A549 (cell line): Measurements from ENCODE around the gene DPT. TPM values are rescaled to one million over a fixed set of nuclear protein-coding genes. Genes with fewer than 3 reads are reported as not detected.

ENCODE experiments used
- ATAC-seq, 2 experiments: fragments of 200-7000 bp in 1 of 2; fragments of >200 bp in 1 of 2; cut with Nextera tagmentation in 1 of 2; cut with Tn5 transposase in 1 of 2; 3 replicates each; pipeline versions ENCODE4 v1.8.0 to v1.9.1; 2018 to 2020; ENCODE audit warnings: mild to moderate bottlenecking in 1 of 2, moderate library complexity in 1 of 2
- CTCF ChIA-PET: fragments of 300-600 bp; sonication (Branson Sonifier 250); formaldehyde crosslinking; extraction: SDS; loops from one replicate; lab custom pipeline; 2021; ENCODE audit warnings: antibody characterized with exemption, inconsistent platforms; lab: Yijun Ruan, JAX
- POLR2A ChIA-PET: fragments of 350-600 bp; formaldehyde crosslinking; extraction: SDS; loops from one replicate; lab custom pipeline; 2021; ENCODE audit warnings: antibody characterized with exemption, inconsistent platforms; lab: Yijun Ruan, JAX
- DNase-seq, 2 experiments: peaks; one replicate each; pipeline versions ENCODE4 v3.0.0 to v3.0.0-alpha.2; 2011 to 2016; ENCODE audit warnings: low read depth in 1 of 2, low spot score in 1 of 2
- FAIRE-seq: peaks from 2 replicates; lab custom pipeline; 2011; peaks lifted over from hg19 to GRCh38; lab: Jason Lieb, UNC
- H3K27ac ChIP-seq, 2 experiments: fragments of >200 bp; sonication (Bioruptor Twin); formaldehyde crosslinking; 3 replicates each; pipeline ENCODE4 v1.5.1; 2016 to 2017
- H3K4me1 ChIP-seq: fragments of >200 bp; sonication (Bioruptor Twin); formaldehyde crosslinking; 3 replicates; pipeline ENCODE4 v1.6.1; 2016
- H3K4me2 ChIP-seq: fragments of >200 bp; sonication (Bioruptor Twin); formaldehyde crosslinking; 3 replicates; pipeline ENCODE4 v1.6.1; 2016
- H3K4me3 ChIP-seq: fragments of >200 bp; sonication (Bioruptor Twin); formaldehyde crosslinking; 3 replicates; pipeline ENCODE4 v1.5.1; 2016
- H3K9me3 ChIP-seq: fragments of >200 bp; sonication (Bioruptor Twin); formaldehyde crosslinking; 3 replicates; pipeline ENCODE4 v1.6.1; 2016
- BHLHE40 ChIP-seq: IDR thresholded peaks from 2 replicates; pipeline ENCODE4 v1.6.1; 2012; ENCODE audit warnings: low read depth, low read length, inconsistent platforms
- FOSB ChIP-seq: fragments of 250-450 bp; sonication (Bioruptor Pico); IDR thresholded peaks from 2 replicates; pipeline ENCODE4 v1.5.0; 2020; ENCODE audit warnings: mild to moderate bottlenecking, moderate library complexity
- FOSL2 ChIP-seq, 2 experiments: fragments of 450-650 bp in 1 of 2; fragments of >200 bp in 1 of 2; sonication (Bioruptor Twin) in 1 of 2; formaldehyde crosslinking; IDR thresholded peaks; 2 replicates each; pipeline versions ENCODE4 v1.5.0 to v1.6.1; 2016 to 2020; ENCODE audit warnings: mild to moderate bottlenecking in 1 of 2, moderate library complexity in 1 of 2
- HEYL ChIP-seq: fragments of 250-450 bp; sonication (Bioruptor Pico); IDR thresholded peaks from 2 replicates; pipeline ENCODE4 v1.8.0; 2021; ENCODE audit warnings: mild to moderate bottlenecking, moderate library complexity
- HOXA7 ChIP-seq: fragments of 250-450 bp; sonication (Bioruptor Pico); IDR thresholded peaks from 2 replicates; pipeline ENCODE4 v1.5.0; 2020; ENCODE audit warnings: mild to moderate bottlenecking, moderate library complexity
- HOXB5 ChIP-seq: fragments of 250-450 bp; sonication (Bioruptor Pico); IDR thresholded peaks from 2 replicates; pipeline ENCODE4 v1.5.0; 2020; ENCODE audit warnings: mild to moderate bottlenecking, moderate library complexity
- KDM5A ChIP-seq: fragments of 200-600 bp; sonication (generic); IDR thresholded peaks from 2 replicates; pipeline ENCODE4 v1.6.1; 2016; ENCODE audit warnings: antibody characterized with exemption, mild to moderate bottlenecking
- MAX ChIP-seq: IDR thresholded peaks from 2 replicates; pipeline ENCODE4 v1.6.1; 2012
- NFE2L2 ChIP-seq: fragments of 150-350 bp; conservative IDR thresholded peaks from 2 replicates; pipeline ENCODE4 v1.6.1; 2014; ENCODE audit warnings: low read length
- RCOR1 ChIP-seq: fragments of 150-350 bp; IDR thresholded peaks from 2 replicates; pipeline ENCODE4 v1.6.1; 2014; ENCODE audit warnings: antibody characterized with exemption, low read length, low read depth
- RNF2 ChIP-seq: fragments of 200-600 bp; sonication (generic); IDR thresholded peaks from 2 replicates; pipeline ENCODE4 v1.6.1; 2016; ENCODE audit warnings: low read depth, mild to moderate bottlenecking, antibody characterized with exemption, moderate library complexity, borderline replicate concordance
- TP53 ChIP-seq: fragments of 250-450 bp; sonication (Bioruptor Pico); IDR thresholded peaks from 2 replicates; pipeline ENCODE4 v1.5.0; 2021; ENCODE audit warnings: mild to moderate bottlenecking, moderate library complexity
- ZC3H11A ChIP-seq: fragments of 450-650 bp; IDR thresholded peaks from 2 replicates; pipeline ENCODE4 v1.6.1; 2014; ENCODE audit warnings: antibody characterized with exemption, mild to moderate bottlenecking
- ZFP36 ChIP-seq: fragments of 450-650 bp; IDR thresholded peaks from 2 replicates; pipeline ENCODE4 v1.6.1; 2014; ENCODE audit warnings: borderline replicate concordance; ENCODE audit not compliant: partially characterized antibody
- WGBS: methylation state at CpG from one replicate; pipeline ENCODE4 v1.1.6; 2017; ENCODE audit errors: missing lambda C conversion rate; 5-methylcytosine and 5-hydroxymethylcytosine counted together
- polyA plus RNA-seq, 4 experiments: library from polyadenylated mRNA; depleted of rRNA in 3 of 4; stranded (reverse); fragments of >200 nt; fragmentation: RNase III in 1 of 4; extraction: RNeasy Plus Mini Kit Qiagen cat#74134 plus additional on column Dnase treatment in 1 of 4; gene quantifications; 2 replicates in 3 of 4; 3 replicates in 1 of 4; pipeline ENCODE4 v1.2.3, GENCODE V29; 2011 to 2017
- TF ChIP-seq, protein P1 (sequence below): fragments of 450-650 bp; IDR thresholded peaks from 2 replicates; pipeline ENCODE4 v1.6.1; 2014; ENCODE audit warnings: antibody characterized with exemption
- TF ChIP-seq, protein P2 (sequence below): fragments of 200-600 bp; sonication (generic); IDR thresholded peaks from 2 replicates; pipeline ENCODE4 v1.6.1; 2016; ENCODE audit warnings: antibody characterized with exemption, mild to moderate bottlenecking, moderate library complexity
- TF ChIP-seq, protein P3 (sequence below): fragments of >200 bp; sonication (Bioruptor Twin); formaldehyde crosslinking; IDR thresholded peaks from 2 replicates; pipeline ENCODE4 v1.6.1; 2016
- TF ChIP-seq, protein P4 (sequence below): fragments of 250-450 bp; sonication (Bioruptor Pico); IDR thresholded peaks from 2 replicates; pipeline ENCODE4 v1.5.0; 2021; ENCODE audit warnings: mild to moderate bottlenecking, moderate library complexity, borderline replicate concordance

Gene DPT
- polyA plus RNA-seq, 2 of the 4 experiments (the other 2 are of a cell fraction), result not detected

GRCh38 chr1:168683871-168684270, 45.1 kb downstream of the DPT start:
- POLR2A ChIA-PET, result no interaction called here
- TF ChIP-seq ZFP36, result no peak
- TF ChIP-seq, protein P1, sequence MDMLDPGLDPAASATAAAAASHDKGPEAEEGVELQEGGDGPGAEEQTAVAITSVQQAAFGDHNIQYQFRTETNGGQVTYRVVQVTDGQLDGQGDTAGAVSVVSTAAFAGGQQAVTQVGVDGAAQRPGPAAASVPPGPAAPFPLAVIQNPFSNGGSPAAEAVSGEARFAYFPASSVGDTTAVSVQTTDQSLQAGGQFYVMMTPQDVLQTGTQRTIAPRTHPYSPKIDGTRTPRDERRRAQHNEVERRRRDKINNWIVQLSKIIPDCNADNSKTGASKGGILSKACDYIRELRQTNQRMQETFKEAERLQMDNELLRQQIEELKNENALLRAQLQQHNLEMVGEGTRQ, result no peak
- TF ChIP-seq, protein P2, sequence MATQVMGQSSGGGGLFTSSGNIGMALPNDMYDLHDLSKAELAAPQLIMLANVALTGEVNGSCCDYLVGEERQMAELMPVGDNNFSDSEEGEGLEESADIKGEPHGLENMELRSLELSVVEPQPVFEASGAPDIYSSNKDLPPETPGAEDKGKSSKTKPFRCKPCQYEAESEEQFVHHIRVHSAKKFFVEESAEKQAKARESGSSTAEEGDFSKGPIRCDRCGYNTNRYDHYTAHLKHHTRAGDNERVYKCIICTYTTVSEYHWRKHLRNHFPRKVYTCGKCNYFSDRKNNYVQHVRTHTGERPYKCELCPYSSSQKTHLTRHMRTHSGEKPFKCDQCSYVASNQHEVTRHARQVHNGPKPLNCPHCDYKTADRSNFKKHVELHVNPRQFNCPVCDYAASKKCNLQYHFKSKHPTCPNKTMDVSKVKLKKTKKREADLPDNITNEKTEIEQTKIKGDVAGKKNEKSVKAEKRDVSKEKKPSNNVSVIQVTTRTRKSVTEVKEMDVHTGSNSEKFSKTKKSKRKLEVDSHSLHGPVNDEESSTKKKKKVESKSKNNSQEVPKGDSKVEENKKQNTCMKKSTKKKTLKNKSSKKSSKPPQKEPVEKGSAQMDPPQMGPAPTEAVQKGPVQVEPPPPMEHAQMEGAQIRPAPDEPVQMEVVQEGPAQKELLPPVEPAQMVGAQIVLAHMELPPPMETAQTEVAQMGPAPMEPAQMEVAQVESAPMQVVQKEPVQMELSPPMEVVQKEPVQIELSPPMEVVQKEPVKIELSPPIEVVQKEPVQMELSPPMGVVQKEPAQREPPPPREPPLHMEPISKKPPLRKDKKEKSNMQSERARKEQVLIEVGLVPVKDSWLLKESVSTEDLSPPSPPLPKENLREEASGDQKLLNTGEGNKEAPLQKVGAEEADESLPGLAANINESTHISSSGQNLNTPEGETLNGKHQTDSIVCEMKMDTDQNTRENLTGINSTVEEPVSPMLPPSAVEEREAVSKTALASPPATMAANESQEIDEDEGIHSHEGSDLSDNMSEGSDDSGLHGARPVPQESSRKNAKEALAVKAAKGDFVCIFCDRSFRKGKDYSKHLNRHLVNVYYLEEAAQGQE, result no peak
- TF ChIP-seq, protein P3, sequence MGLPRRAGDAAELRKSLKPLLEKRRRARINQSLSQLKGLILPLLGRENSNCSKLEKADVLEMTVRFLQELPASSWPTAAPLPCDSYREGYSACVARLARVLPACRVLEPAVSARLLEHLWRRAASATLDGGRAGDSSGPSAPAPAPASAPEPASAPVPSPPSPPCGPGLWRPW, result no peak
- no peak for TF ChIP-seq MAX
- TF ChIP-seq TP53, result no peak
- TF ChIP-seq KDM5A, result no peak
- TF ChIP-seq, protein P4, sequence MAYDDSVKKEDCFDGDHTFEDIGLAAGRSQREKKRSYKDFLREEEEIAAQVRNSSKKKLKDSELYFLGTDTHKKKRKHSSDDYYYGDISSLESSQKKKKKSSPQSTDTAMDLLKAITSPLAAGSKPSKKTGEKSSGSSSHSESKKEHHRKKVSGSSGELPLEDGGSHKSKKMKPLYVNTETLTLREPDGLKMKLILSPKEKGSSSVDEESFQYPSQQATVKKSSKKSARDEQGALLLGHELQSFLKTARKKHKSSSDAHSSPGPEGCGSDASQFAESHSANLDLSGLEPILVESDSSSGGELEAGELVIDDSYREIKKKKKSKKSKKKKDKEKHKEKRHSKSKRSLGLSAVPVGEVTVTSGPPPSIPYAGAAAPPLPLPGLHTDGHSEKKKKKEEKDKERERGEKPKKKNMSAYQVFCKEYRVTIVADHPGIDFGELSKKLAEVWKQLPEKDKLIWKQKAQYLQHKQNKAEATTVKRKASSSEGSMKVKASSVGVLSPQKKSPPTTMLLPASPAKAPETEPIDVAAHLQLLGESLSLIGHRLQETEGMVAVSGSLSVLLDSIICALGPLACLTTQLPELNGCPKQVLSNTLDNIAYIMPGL (CRISPR knock-in tag), result no peak
- TF ChIP-seq FOSB (CRISPR knock-in tag), result no peak
- no peak for TF ChIP-seq NFE2L2
- TF ChIP-seq RNF2, result no peak
- no peak for TF ChIP-seq RCOR1
- no peak for TF ChIP-seq ZC3H11A
- TF ChIP-seq HOXA7 (CRISPR knock-in tag), result no peak
- no peak for TF ChIP-seq BHLHE40
- no peak for TF ChIP-seq FOSL2 (IDR thresholded peaks at IDR 0.05)
- TF ChIP-seq FOSL2 (CRISPR knock-in tag; IDR thresholded peaks at IDR 0.05), result no peak
- DNase-seq, result no peak

DNA sequence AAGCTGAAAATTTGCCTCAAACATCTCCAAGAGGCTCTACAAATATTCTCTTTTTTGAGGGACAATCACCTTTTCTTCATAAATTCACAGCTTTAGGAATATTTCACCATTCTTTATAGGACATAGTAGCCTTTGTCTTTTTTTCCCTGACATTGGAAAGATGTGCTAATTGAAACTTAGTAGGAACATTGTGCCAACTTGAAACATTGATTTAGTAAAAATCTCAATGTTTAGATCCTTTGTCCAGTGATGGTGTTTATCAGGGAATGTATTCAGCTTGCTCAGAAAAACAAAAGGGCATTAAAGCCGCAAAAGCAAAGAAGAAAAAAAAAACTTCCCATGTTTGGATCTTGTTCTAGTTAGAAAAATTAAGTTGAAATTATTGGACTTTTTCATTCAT, 52.1 kb downstream of the DPT start:
- ChIA-PET CTCF (no interaction called here), POLR2A (no interaction called here)
- Histone ChIP-seq H3K9me3 (0 out of 3 replicates have a peak, but pooled peaks cover 5% of the 10 kb centered on the region), H3K27ac (no peak overlapping the region), H3K4me3 (no peak overlapping the region), H3K4me1 (no peaks in the 10 kb centered on the region), H3K4me2 (no peak overlapping the region)
- no peak for DNase-seq
- FAIRE-seq, result no peak
- ATAC-seq, result no peak
- WGBS, result 97% methylated on average over 1 of the region's 1 CpG
- no peak for TF ChIP-seq HEYL (CRISPR knock-in tag)
- TF ChIP-seq HOXB5 (CRISPR knock-in tag), result no peak

More at GRCh38 chr1:168683871-168684270, 45.1 kb downstream of the DPT start:
- WGBS, result 67% methylated on average over 1 of the region's 1 CpG
- FAIRE-seq (no peak), ATAC-seq (no peak)
- Histone ChIP-seq H3K27ac (no peak overlapping the region), H3K9me3 (0 out of 3 replicates have a peak, but pooled peaks cover 7% of the 10 kb centered on the region), H3K4me1 (peaks cover 16% of the 10 kb centered on the region; the same call in 2 of the 3 replicates), H3K4me2 (no peak overlapping the region), H3K4me3 (no peak overlapping the region)
- CTCF ChIA-PET, result no interaction called here
